Sigmoid colon (tissue), 4 donors: Measurements from ENCODE around the gene RNF212B.

Source experiments
- POLR2A ChIP-seq, 2 donors: fragments of 450-650 bp; IDR thresholded peaks; one replicate each; pipeline ENCODE4 v1.6.1; 2016; ENCODE audit warnings: antibody characterized with exemption in 2 of 2, mild to moderate bottlenecking in 2 of 2, moderate library complexity in 2 of 2
- POLR2AphosphoS5 ChIP-seq, 4 donors: sonication (generic); formaldehyde crosslinking; IDR thresholded peaks; one replicate each; pipeline ENCODE4 v1.6.1; 2017; ENCODE audit warnings: antibody characterized with exemption in 4 of 4
- TF ChIP-seq, protein P1 (sequence below), 4 experiments: fragments of 450-650 bp in 3 of 4; fragments of 200-600 bp in 1 of 4; IDR thresholded peaks; one replicate each; pipeline ENCODE4 v1.5.1; 2016 to 2019; ENCODE audit warnings: antibody characterized with exemption in 4 of 4, mild to moderate bottlenecking in 3 of 4, moderate library complexity in 2 of 4

DNA sequence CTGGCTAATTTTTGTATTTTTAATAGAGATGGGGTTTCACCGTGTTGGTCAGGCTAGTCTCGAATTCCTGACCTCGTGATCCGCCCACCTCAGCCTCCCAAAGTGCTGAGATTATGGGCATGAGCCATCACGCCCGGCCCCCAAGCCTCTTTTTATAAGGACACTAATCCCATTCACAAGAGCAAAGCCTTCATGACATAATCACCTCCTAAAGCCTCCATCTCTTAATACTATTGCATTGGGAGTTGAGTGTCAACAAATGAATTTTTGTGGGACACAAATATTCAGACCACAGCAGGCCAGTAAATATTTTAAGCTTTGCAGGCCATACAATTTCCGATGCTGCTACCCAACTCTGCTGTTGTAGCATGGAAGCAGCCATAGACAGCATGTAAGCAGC, 10.9 kb downstream of the RNF212B start:
- TF ChIP-seq, protein P1, sequence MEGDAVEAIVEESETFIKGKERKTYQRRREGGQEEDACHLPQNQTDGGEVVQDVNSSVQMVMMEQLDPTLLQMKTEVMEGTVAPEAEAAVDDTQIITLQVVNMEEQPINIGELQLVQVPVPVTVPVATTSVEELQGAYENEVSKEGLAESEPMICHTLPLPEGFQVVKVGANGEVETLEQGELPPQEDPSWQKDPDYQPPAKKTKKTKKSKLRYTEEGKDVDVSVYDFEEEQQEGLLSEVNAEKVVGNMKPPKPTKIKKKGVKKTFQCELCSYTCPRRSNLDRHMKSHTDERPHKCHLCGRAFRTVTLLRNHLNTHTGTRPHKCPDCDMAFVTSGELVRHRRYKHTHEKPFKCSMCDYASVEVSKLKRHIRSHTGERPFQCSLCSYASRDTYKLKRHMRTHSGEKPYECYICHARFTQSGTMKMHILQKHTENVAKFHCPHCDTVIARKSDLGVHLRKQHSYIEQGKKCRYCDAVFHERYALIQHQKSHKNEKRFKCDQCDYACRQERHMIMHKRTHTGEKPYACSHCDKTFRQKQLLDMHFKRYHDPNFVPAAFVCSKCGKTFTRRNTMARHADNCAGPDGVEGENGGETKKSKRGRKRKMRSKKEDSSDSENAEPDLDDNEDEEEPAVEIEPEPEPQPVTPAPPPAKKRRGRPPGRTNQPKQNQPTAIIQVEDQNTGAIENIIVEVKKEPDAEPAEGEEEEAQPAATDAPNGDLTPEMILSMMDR (IDR thresholded peaks at IDR 0.05), result no peak
- TF ChIP-seq POLR2A (IDR thresholded peaks at IDR 0.05) (no peak), POLR2AphosphoS5 (IDR thresholded peaks at IDR 0.05) (no peak)
